Keratinocyte (primary cell): ENCODE data around the gene AIMP1. TPM values are rescaled to one million over a fixed set of nuclear protein-coding genes. Genes with fewer than 3 reads are reported as not detected.
"Not testable (repeated sequence)": the region's sequence is repeated elsewhere in the genome, so short reads cannot be mapped to it uniquely, and the experiment has no call there.

Source experiments
- DNase-seq: peaks from one replicate; pipeline ENCODE4 v3.0.0-alpha.2; 2011; ENCODE audit warnings: low read depth, missing footprints, low spot score
- FAIRE-seq: peaks from 2 replicates; lab custom pipeline; 2011; peaks lifted over from hg19 to GRCh38; lab: Jason Lieb, UNC
- H2AFZ ChIP-seq: 2 replicates; pipeline ENCODE4 v1.6.0; 2012; ENCODE audit warnings: low read length, control low read depth, inconsistent platforms; ENCODE audit not compliant: control insufficient read depth
- H3K27ac ChIP-seq: 2 replicates; pipeline ENCODE4 v1.5.1; 2011; ENCODE audit warnings: low read length; ENCODE audit not compliant: control insufficient read depth, insufficient read depth
- H3K27me3 ChIP-seq: 3 replicates; pipeline ENCODE4 v1.6.0; 2011; ENCODE audit warnings: low read length; ENCODE audit not compliant: control insufficient read depth, insufficient read depth; ENCODE audit errors: extremely low read depth
- H3K36me3 ChIP-seq, 2 experiments: 2 replicates in 1 of 2; 3 replicates in 1 of 2; pipeline ENCODE4 v1.5.1; 2011; ENCODE audit warnings: low read length in 2 of 2, mild to moderate bottlenecking in 1 of 2; ENCODE audit not compliant: control insufficient read depth in 2 of 2, insufficient read depth in 2 of 2; ENCODE audit errors: extremely low read depth in 1 of 2
- H3K4me1 ChIP-seq: 3 replicates; pipeline ENCODE4 v1.5.1; 2011; ENCODE audit warnings: low read length; ENCODE audit not compliant: control insufficient read depth, insufficient read depth; ENCODE audit errors: extremely low read depth
- H3K4me2 ChIP-seq: 3 replicates; pipeline ENCODE4 v1.6.0; 2011; ENCODE audit warnings: low read depth, low read length; ENCODE audit not compliant: control insufficient read depth, insufficient read depth; ENCODE audit errors: extremely low read depth
- H3K4me3 ChIP-seq, 3 experiments: fragments of 200-600 bp in 1 of 3; sonication (generic) in 1 of 3; 2 replicates in 2 of 3; 3 replicates in 1 of 3; pipeline ENCODE4 v1.5.1; 2011 to 2016; ENCODE audit warnings: low read length in 3 of 3, mild to moderate bottlenecking in 3 of 3, control low read depth in 2 of 3, inconsistent platforms in 1 of 3, low read depth in 1 of 3, mixed read lengths in 1 of 3, mixed run types in 1 of 3, moderate library complexity in 1 of 3; ENCODE audit not compliant: control insufficient read depth in 2 of 3, insufficient read depth in 2 of 3; ENCODE audit errors: extremely low read depth in 1 of 3
- H3K79me2 ChIP-seq: 2 replicates; pipeline ENCODE4 v1.6.0; 2012; ENCODE audit warnings: low read length; ENCODE audit not compliant: control insufficient read depth, insufficient read depth
- H3K9ac ChIP-seq: 3 replicates; pipeline ENCODE4 v1.6.0; 2011; ENCODE audit warnings: low read length; ENCODE audit not compliant: control insufficient read depth, insufficient read depth; ENCODE audit errors: extremely low read depth
- H3K9me1 ChIP-seq: 3 replicates; pipeline ENCODE4 v1.6.0; 2011; ENCODE audit warnings: low read length; ENCODE audit not compliant: control insufficient read depth, insufficient read depth; ENCODE audit errors: extremely low read depth
- H3K9me3 ChIP-seq: 2 replicates; pipeline ENCODE4 v1.5.1; 2012; ENCODE audit warnings: low read depth, low read length; ENCODE audit not compliant: control insufficient read depth
- H4K20me1 ChIP-seq: 3 replicates; pipeline ENCODE4 v1.6.0; 2011; ENCODE audit warnings: low read length; ENCODE audit not compliant: control insufficient read depth, insufficient read depth; ENCODE audit errors: extremely low read depth
- CTCF ChIP-seq, 3 experiments: IDR thresholded peaks in 1 of 3; conservative IDR thresholded peaks in 1 of 3; optimal IDR thresholded peaks in 1 of 3; 2 replicates in 2 of 3; 3 replicates in 1 of 3; pipeline versions ENCODE3 to v1.5.1; 2011; ENCODE audit warnings: low read length in 3 of 3, mild to moderate bottlenecking in 3 of 3, moderate library complexity in 2 of 3, control low read depth in 1 of 3, inconsistent platforms in 1 of 3; ENCODE audit not compliant: insufficient read depth in 2 of 3; ENCODE audit errors: extremely low read depth in 1 of 3
- EZH2 ChIP-seq: IDR thresholded peaks from one replicate; pipeline ENCODE4 v1.6.1; 2012; ENCODE audit warnings: inconsistent platforms, mild to moderate bottlenecking, low read length, moderate library complexity
- dilution Hi-C: fragments of 300-500 bp; cut with MboI; formaldehyde crosslinking; loops from one replicate; pipeline ENCODE4 v1.7.0; 2020; ENCODE audit warnings: low sequenced_read_pairs; ENCODE audit not compliant: extremely low pct_ligation_motif_present
- polyA plus RNA-seq, 5 experiments: library from polyadenylated mRNA; depleted of rRNA in 3 of 5; stranded (reverse) in 3 of 5; stranded (forward) in 1 of 5; unstranded in 1 of 5; fragments of >200 nt; gene quantifications; 1 replicate in 1 of 5; 2 replicates in 3 of 5; 3 replicates in 1 of 5; pipeline versions ENCODE4 v1.2.1 to v1.2.3, GENCODE V29; 2011 to 2012; ENCODE audit warnings: missing spikeins in 2 of 5, low read depth in 1 of 5, low replicate concordance in 1 of 5

The AIMP1 gene
- polyA plus RNA-seq, 1 donor (not counting 4 experiments of a cell fraction or from before 2014, with no cell fraction given) = 52.9 TPM

GRCh38 chr4:106385853-106386393 is 69.6 kb downstream of the AIMP1 start:
- Histone ChIP-seq H2AFZ (no peak overlapping the region), H3K9ac (no peak overlapping the region), H3K27ac (no peak overlapping the region), H4K20me1 (no peaks in the 10 kb centered on the region), H3K79me2 (no peaks in the 10 kb centered on the region), H3K4me2 (no peak overlapping the region), H3K9me3 (no peaks in the 10 kb centered on the region), H3K36me3 (no peaks in the 10 kb centered on the region), H3K9me1 (no peaks in the 10 kb centered on the region), H3K4me1 (no peaks in the 10 kb centered on the region), H3K27me3 (no peaks in the 10 kb centered on the region), H3K4me3 (no peak overlapping the region)
- DNase-seq = no peak
- dilution Hi-C loops = no loop called here
- no peak for TF ChIP-seq CTCF (optimal IDR thresholded peaks at IDR 0.05 in 1 of 3, IDR thresholded peaks at IDR 0.05 in 1 of 3, conservative IDR thresholded peaks at IDR 0.05 in 1 of 3; ENCODE audit: extremely low read depth in 1 of 3, insufficient read depth in 2 of 3, low read length in 3 of 3)
- no peak for TF ChIP-seq EZH2
- FAIRE-seq = no peak

GRCh38 chr4:106395582-106395981 is 79.2 kb downstream of the AIMP1 start:
- Histone ChIP-seq H3K36me3 (no peaks in the 10 kb centered on the region), H3K4me3 (no peak overlapping the region), H3K27ac (no peak overlapping the region), H3K9me3 (no peaks in the 10 kb centered on the region), H4K20me1 (no peaks in the 10 kb centered on the region), H3K4me1 (no peaks in the 10 kb centered on the region), H3K9ac (no peak overlapping the region), H3K27me3 (no peaks in the 10 kb centered on the region), H3K79me2 (no peaks in the 10 kb centered on the region), H3K9me1 (no peaks in the 10 kb centered on the region), H3K4me2 (no peak overlapping the region), H2AFZ (no peak overlapping the region)
- no peak for TF ChIP-seq CTCF (optimal IDR thresholded peaks at IDR 0.05 in 1 of 3, IDR thresholded peaks at IDR 0.05 in 1 of 3, conservative IDR thresholded peaks at IDR 0.05 in 1 of 3; ENCODE audit: extremely low read depth in 1 of 3, insufficient read depth in 2 of 3, low read length in 3 of 3)
- TF ChIP-seq EZH2 = no peak
- DNase-seq (no peak), FAIRE-seq (no peak)
- dilution Hi-C loops = no loop called here

- H3K36me3 ChIP-seq, H3K27me3 ChIP-seq, H3K4me3 ChIP-seq, H3K9me3 ChIP-seq, H3K9me1 ChIP-seq, H4K20me1 ChIP-seq, FAIRE-seq, H3K4me1 ChIP-seq, H3K9ac ChIP-seq, H3K4me2 ChIP-seq, H2AFZ ChIP-seq, H3K27ac ChIP-seq, H3K79me2 ChIP-seq, dilution Hi-C loops, DNase-seq: not testable (repeated sequence)
Observed at GRCh38 chr4:106398898-106399297, 82.5 kb downstream of the AIMP1 start.
